ENCODE results near the gene ITPR2. TPM values are rescaled to one million over a fixed set of nuclear protein-coding genes. Genes with fewer than 3 reads are reported as not detected.

ITPR2 gene
- total RNA-seq, 2 experiments from 2014 or later, result 40.3 to 40.5 TPM

GRCh38 chr12:26566675-26567074 is 266.3 kb downstream of the ITPR2 start:
- no peak overlapping the region for H3K27ac Mint-ChIP-seq
- POLR2A ChIA-PET, result no interaction called here
- no peaks in the 10 kb centered on the region for H3K9me3 Mint-ChIP-seq
- H3K4me3 Mint-ChIP-seq, result no peak overlapping the region
- CTCF ChIA-PET, result no interaction called here
- H3K27me3 Mint-ChIP-seq, result no peaks in the 10 kb centered on the region
- no peaks in the 10 kb centered on the region for H3K4me1 Mint-ChIP-seq
- peaks cover 4% of the 10 kb centered on the region for H3K36me3 Mint-ChIP-seq (ENCODE audit: low read depth)
- DNase-seq, result no peak

DNA sequence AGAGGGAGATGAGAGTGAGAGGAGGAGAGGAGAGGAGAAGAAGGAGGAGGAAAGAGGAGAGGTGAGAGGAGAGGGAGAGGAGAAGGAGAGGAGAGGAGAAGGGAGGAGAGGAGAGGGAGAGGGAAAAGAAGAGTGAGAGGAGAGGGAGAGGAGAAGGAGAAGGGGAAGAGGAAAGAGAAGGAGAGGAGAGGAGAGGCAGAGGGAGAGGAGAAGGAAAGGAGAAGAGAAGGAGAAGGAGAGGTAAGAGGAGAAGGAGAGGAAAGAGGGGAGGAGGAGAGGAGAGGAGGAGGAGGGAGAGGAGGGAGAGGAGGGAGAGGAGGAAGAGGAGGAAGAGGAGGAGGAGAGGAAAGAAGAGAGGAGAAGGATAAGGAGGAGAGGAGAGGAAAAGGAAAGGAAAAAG is 266.8 kb downstream of the ITPR2 start:
- Mint-ChIP-seq H3K36me3 (ENCODE audit: low read depth) (peaks cover 4% of the 10 kb centered on the region), H3K4me3 (no peak overlapping the region), H3K4me1 (no peaks in the 10 kb centered on the region), H3K9me3 (no peaks in the 10 kb centered on the region), H3K27me3 (no peaks in the 10 kb centered on the region), H3K27ac (no peak overlapping the region)
- CTCF ChIA-PET, result no interaction called here
- no peak for DNase-seq
- POLR2A ChIA-PET, result no interaction called here

GRCh38 chr12:26564391-26564790 is 268.6 kb downstream of the ITPR2 start:
- Mint-ChIP-seq H3K9me3 (no peaks in the 10 kb centered on the region), H3K36me3 (ENCODE audit: low read depth) (peaks cover 4% of the 10 kb centered on the region), H3K27ac (no peak overlapping the region), H3K4me3 (no peak overlapping the region), H3K27me3 (no peaks in the 10 kb centered on the region), H3K4me1 (no peaks in the 10 kb centered on the region)
- ChIA-PET POLR2A (no interaction called here), CTCF (no interaction called here)
- no peak for DNase-seq

DNA sequence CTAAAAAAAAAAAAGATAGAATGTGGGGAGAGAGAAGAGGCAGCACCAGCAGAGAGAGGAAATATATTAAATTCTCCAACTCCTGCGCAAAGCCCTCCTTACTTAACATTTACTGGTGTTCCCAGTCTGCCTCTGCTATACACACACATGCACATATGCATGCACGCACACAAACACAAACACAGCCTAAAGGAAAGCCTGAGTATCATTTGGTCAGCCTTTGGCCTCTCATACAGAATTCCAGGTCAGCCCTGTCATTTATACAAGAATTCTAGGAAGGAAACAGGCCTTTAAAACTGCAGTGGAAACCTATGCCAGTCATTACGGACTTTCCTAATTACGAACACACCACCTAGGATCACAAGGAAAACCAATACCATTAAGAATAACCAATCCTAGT is 269.4 kb downstream of the ITPR2 start:
- no peak overlapping the region for H3K4me3 Mint-ChIP-seq
- no peak for DNase-seq
- no peaks in the 10 kb centered on the region for H3K4me1 Mint-ChIP-seq
- H3K36me3 Mint-ChIP-seq (ENCODE audit: low read depth), result peaks cover 4% of the 10 kb centered on the region
- H3K27ac Mint-ChIP-seq, result no peak overlapping the region
- no peaks in the 10 kb centered on the region for H3K9me3 Mint-ChIP-seq
- H3K27me3 Mint-ChIP-seq, result no peaks in the 10 kb centered on the region
- CTCF ChIA-PET, result no interaction called here
- POLR2A ChIA-PET, result no interaction called here

DNA sequence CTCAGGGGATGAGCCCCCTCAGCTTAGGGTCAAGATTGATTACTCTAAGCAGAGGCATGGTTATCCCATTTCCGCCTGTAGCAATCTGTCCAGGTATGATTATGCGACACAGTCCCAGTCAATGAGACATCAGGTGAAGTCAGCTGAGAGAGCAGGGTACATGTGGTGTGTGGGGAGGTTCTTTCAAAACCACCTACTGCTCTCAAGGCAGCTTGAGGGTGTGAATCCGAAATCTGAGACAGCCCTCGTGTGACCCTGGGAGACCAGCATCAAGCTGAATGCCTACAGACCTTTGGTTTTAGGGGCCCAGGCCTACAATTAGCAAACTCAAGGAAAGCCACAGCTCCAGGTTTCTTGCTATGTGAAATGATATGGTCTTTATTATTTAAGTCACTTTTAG is 275.7 kb downstream of the ITPR2 start:
- H3K9me3 Mint-ChIP-seq, result no peaks in the 10 kb centered on the region
- no peak overlapping the region for H3K4me3 Mint-ChIP-seq
- peaks cover 11% of the 10 kb centered on the region for H3K4me1 Mint-ChIP-seq
- CTCF ChIA-PET, result no interaction called here
- no peak overlapping the region for H3K27ac Mint-ChIP-seq
- peaks cover 13% of the 10 kb centered on the region for H3K36me3 Mint-ChIP-seq (ENCODE audit: low read depth)
- no peak for DNase-seq
- H3K27me3 Mint-ChIP-seq, result no peaks in the 10 kb centered on the region
- POLR2A ChIA-PET, result no interaction called here

DNA sequence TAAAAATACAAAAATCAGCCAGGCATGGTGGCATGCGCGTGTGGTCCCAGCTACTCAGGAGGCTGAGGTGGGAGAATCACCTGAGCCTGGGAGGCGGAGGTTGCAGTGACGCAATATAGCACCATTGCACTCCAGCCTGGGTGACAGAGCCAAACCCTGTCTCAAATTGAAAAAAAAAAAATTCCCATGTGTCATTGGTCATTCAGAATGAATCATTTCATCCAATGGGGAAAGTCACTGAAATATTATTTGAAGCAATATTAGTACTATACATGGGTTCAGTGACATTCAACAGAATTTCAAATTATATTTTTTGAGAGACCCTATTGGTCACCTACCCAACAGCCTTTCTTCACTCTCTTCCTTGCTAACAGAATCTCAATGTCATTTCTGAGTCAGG is 276.1 kb downstream of the ITPR2 start:
- H3K9me3 Mint-ChIP-seq, result no peaks in the 10 kb centered on the region
- H3K36me3 Mint-ChIP-seq (ENCODE audit: low read depth), result peaks cover 11% of the 10 kb centered on the region
- H3K4me3 Mint-ChIP-seq, result no peak overlapping the region
- ChIA-PET POLR2A (no interaction called here), CTCF (no interaction called here)
- no peaks in the 10 kb centered on the region for H3K27me3 Mint-ChIP-seq
- DNase-seq, result no peak
- peaks cover 11% of the 10 kb centered on the region for H3K4me1 Mint-ChIP-seq
- H3K27ac Mint-ChIP-seq, result no peak overlapping the region

GRCh38 chr12:26555139-26555538 is 277.9 kb downstream of the ITPR2 start:
- H3K4me1 Mint-ChIP-seq, result peaks cover 11% of the 10 kb centered on the region
- peaks cover 13% of the 10 kb centered on the region for H3K36me3 Mint-ChIP-seq (ENCODE audit: low read depth)
- H3K9me3 Mint-ChIP-seq, result no peaks in the 10 kb centered on the region
- no peak overlapping the region for H3K4me3 Mint-ChIP-seq
- DNase-seq, result no peak
- no peaks in the 10 kb centered on the region for H3K27me3 Mint-ChIP-seq
- CTCF ChIA-PET, result no interaction called here
- no peak overlapping the region for H3K27ac Mint-ChIP-seq
- POLR2A ChIA-PET, result no interaction called here

DNA sequence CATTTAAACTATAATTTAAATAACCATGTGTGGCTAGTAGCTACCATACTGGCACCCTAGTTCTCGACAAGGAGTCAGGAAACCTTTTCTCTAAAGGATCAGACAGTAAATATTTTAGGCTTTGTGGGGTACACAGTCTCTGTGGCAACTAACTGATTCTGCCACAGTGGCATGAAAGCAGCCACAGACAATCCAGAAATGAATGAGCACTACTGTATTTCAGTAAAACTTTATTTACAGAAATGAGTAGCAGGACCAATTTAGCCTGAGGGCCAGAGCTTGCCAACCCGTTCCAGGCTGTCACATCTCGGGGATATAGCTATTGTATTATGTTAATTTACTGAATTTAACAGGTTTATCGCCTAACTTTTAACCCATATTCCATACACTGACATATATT is 278.7 kb downstream of the ITPR2 start:
- Mint-ChIP-seq H3K9me3 (no peaks in the 10 kb centered on the region), H3K36me3 (ENCODE audit: low read depth) (peaks cover 13% of the 10 kb centered on the region), H3K27ac (no peak overlapping the region), H3K4me3 (no peak overlapping the region), H3K27me3 (no peaks in the 10 kb centered on the region), H3K4me1 (peaks cover 11% of the 10 kb centered on the region)
- ChIA-PET POLR2A (no interaction called here), CTCF (interaction anchor here (0.6 to 0.7 kb wide), 2 partner anchors 462 to 824 kb away, joined by 3 to 4 read pairs; no protein-coding TSS in a partner anchor)
- no peak for DNase-seq

DNA sequence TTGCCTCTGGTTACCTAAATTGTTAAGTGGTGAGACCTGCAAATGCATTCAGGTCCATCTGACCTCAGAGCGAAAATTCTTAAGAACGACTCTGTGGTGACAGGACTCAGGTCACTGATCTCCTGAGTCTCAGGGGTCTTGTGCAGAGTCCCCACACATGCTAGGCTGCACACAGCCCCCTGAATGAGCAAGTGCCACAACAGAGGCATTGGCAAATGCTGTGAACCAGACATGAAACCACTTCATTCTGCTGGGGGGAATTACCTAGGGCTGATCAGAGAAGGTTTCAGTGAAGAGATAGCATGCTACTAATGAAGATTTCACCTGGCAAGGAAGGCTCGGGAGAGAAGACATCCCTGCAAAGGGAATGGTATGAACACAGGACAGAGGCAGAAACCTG is 281.6 kb downstream of the ITPR2 start:
- no peak for DNase-seq
- Mint-ChIP-seq H3K4me1 (peaks cover 11% of the 10 kb centered on the region), H3K27me3 (no peaks in the 10 kb centered on the region), H3K36me3 (ENCODE audit: low read depth) (peaks cover 25% of the 10 kb centered on the region), H3K9me3 (no peaks in the 10 kb centered on the region), H3K4me3 (no peak overlapping the region), H3K27ac (no peak overlapping the region)
- CTCF ChIA-PET, result no interaction called here
- POLR2A ChIA-PET, result no interaction called here

- ChIA-PET CTCF (no interaction called here), POLR2A (no interaction called here)
These were observed 284.8 kb downstream of the ITPR2 start for GRCh38 chr12:26548227-26548626.

GRCh38 chr12:26546535-26547314 is 286.3 kb downstream of the ITPR2 start:
- no peak overlapping the region for H3K27ac Mint-ChIP-seq
- H3K9me3 Mint-ChIP-seq, result peaks cover 2% of the 10 kb centered on the region
- DNase-seq, result no peak
- ChIA-PET CTCF (no interaction called here), POLR2A (no interaction called here)
- no peaks in the 10 kb centered on the region for H3K4me1 Mint-ChIP-seq
- peaks cover 22% of the 10 kb centered on the region for H3K36me3 Mint-ChIP-seq (ENCODE audit: low read depth)
- no peaks in the 10 kb centered on the region for H3K27me3 Mint-ChIP-seq
- no peak overlapping the region for H3K4me3 Mint-ChIP-seq

More at GRCh38 chr12:26548227-26548626, 284.8 kb downstream of the ITPR2 start:
- H3K9me3 Mint-ChIP-seq, result peaks cover 2% of the 10 kb centered on the region
- H3K27me3 Mint-ChIP-seq, result no peaks in the 10 kb centered on the region
- H3K4me1 Mint-ChIP-seq, result no peaks in the 10 kb centered on the region
- H3K4me3 Mint-ChIP-seq, result no peak overlapping the region
- no peak for DNase-seq
- no peak overlapping the region for H3K27ac Mint-ChIP-seq
- peaks cover 24% of the 10 kb centered on the region for H3K36me3 Mint-ChIP-seq (ENCODE audit: low read depth)

GRCh38 chr12:26539131-26539530 is 293.9 kb downstream of the ITPR2 start:
- no peaks in the 10 kb centered on the region for H3K27me3 Mint-ChIP-seq
- H3K9me3 Mint-ChIP-seq, result no peaks in the 10 kb centered on the region
- H3K27ac Mint-ChIP-seq, result no peak overlapping the region
- ChIA-PET POLR2A (interaction anchor here (0.6 kb wide), 1 partner anchor 18 kb away, joined by 7 read pairs; no protein-coding TSS in a partner anchor), CTCF (no interaction called here)
- DNase-seq, result no peak
- peaks cover 12% of the 10 kb centered on the region for H3K36me3 Mint-ChIP-seq (ENCODE audit: low read depth)
- no peaks in the 10 kb centered on the region for H3K4me1 Mint-ChIP-seq
- no peak overlapping the region for H3K4me3 Mint-ChIP-seq

DNA sequence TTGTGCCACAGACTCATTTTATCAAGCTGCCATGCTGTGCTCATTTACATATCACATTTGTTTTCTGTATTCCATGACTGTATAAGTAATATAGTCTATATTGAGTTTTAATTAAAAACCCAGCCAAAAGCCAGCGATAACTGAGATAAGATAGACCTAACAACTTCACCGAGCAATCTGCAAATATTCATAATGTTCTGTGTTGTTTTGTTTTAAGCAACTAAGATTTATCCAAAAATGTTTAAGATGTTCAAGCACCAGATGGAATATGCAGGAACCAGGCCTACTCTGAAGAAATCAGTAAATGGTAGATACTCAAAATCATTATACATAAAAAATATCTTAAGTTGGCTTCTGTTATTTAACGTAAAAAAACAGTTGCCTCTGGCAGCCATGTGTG is 295.3 kb downstream of the ITPR2 start:
- no peaks in the 10 kb centered on the region for H3K27me3 Mint-ChIP-seq
- H3K27ac Mint-ChIP-seq, result no peak overlapping the region
- no peaks in the 10 kb centered on the region for H3K9me3 Mint-ChIP-seq
- DNase-seq, result no peak
- ChIA-PET CTCF (no interaction called here), POLR2A (no interaction called here)
- no peaks in the 10 kb centered on the region for H3K4me1 Mint-ChIP-seq
- peaks cover 15% of the 10 kb centered on the region for H3K36me3 Mint-ChIP-seq (ENCODE audit: low read depth)
- H3K4me3 Mint-ChIP-seq, result no peak overlapping the region

GRCh38 chr12:26537126-26537525 is 295.9 kb downstream of the ITPR2 start:
- Mint-ChIP-seq H3K27ac (no peak overlapping the region), H3K4me1 (no peaks in the 10 kb centered on the region), H3K4me3 (no peak overlapping the region), H3K27me3 (no peaks in the 10 kb centered on the region), H3K36me3 (ENCODE audit: low read depth) (peaks cover 15% of the 10 kb centered on the region), H3K9me3 (no peaks in the 10 kb centered on the region)
- DNase-seq, result no peak
- CTCF ChIA-PET, result interaction anchor here (1.1 kb wide), 1 partner anchor 25 kb away, joined by 3 read pairs; no protein-coding TSS in a partner anchor
- POLR2A ChIA-PET, result no interaction called here

Data from activated CD4-positive, alpha-beta T cell treated with anti-CD3 and anti-CD28 coated beads, Interleukin-2, amount 10 ng/mL, durations not matched to agents 7 days and 5 days (primary cell).